Measurements from ENCODE around the gene VPS33B. TPM values are rescaled to one million over a fixed set of nuclear protein-coding genes. Genes with fewer than 3 reads are reported as not detected.

The VPS33B gene
- total RNA-seq, 4 donors from 2014 or later = 3.3 to 7.7 (median 4.3) TPM

DNA sequence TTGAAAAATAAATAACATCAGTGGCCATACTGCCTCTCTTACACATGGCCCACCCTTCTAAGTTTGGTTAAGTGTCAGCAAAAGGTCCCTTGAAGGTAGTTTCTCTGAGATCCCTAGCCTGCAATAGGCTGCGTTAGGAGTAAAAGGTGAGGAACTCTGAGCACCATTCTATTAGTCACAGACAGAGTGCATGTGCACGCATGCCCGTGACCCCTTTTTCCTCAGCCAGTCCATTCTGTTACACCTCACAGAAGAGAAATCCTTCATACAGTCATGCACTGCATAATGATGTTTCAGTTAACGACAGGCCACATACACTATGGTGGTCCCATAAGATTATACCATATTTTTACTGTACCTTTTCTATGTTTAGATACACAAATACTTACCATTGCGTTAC, 55.2 kb downstream of the VPS33B start:
- no peak for DNase-seq
- Histone ChIP-seq H3K36me3 (peaks cover 0 to 17% of the 10 kb centered on the region in 2 donors), H3K27ac (no peak overlapping the region), H3K4me3 (no peak overlapping the region), H3K27me3 (no peaks in the 10 kb centered on the region), H3K9me3 (no peaks in the 10 kb centered on the region), H3K4me1 (no peaks in the 10 kb centered on the region)
- intact Hi-C loops (cut with DNase I; ENCODE audit: low total_unique reads) (no loop called here), in situ Hi-C loops (cut with MboI; ENCODE audit: low sequenced_read_pairs in 4 of 4) (loop anchor here in 3 of 4 donors (5.0 to 25.0 kb wide), 2 partner anchors 50 to 295 kb away; no protein-coding TSS in a partner anchor)
- TF ChIP-seq POLR2A (IDR thresholded peaks at IDR 0.05) = no peak
- TF ChIP-seq, protein P1, sequence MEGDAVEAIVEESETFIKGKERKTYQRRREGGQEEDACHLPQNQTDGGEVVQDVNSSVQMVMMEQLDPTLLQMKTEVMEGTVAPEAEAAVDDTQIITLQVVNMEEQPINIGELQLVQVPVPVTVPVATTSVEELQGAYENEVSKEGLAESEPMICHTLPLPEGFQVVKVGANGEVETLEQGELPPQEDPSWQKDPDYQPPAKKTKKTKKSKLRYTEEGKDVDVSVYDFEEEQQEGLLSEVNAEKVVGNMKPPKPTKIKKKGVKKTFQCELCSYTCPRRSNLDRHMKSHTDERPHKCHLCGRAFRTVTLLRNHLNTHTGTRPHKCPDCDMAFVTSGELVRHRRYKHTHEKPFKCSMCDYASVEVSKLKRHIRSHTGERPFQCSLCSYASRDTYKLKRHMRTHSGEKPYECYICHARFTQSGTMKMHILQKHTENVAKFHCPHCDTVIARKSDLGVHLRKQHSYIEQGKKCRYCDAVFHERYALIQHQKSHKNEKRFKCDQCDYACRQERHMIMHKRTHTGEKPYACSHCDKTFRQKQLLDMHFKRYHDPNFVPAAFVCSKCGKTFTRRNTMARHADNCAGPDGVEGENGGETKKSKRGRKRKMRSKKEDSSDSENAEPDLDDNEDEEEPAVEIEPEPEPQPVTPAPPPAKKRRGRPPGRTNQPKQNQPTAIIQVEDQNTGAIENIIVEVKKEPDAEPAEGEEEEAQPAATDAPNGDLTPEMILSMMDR (IDR thresholded peaks at IDR 0.05 in 4 of 5, conservative IDR thresholded peaks at IDR 0.05 in 1 of 5) = no peak
- ATAC-seq = no peak

DNA sequence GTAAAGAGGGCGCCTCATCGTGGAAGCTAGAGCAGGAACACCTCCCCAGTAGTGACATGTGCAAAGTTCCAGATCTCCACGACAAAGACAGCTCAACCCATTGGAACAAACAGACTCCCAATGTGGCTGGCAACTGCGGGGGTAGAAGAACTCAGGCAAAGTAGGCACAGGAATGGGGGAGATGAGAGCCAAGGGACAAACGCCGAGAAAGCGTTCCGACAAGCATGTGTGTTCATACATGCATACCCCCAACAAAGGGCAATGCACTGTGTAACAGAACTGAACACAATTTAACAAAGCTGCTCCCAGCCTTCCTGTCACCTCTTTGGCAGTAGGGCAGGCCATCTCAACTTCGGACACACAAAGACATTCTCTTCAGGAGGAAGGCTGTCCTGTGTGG, 56.1 kb downstream of the VPS33B start:
- in situ Hi-C loops (cut with MboI; ENCODE audit: low sequenced_read_pairs in 4 of 4) = loop anchor here in 3 of 4 donors (5.0 to 25.0 kb wide), 2 partner anchors 51 to 296 kb away; no protein-coding TSS in a partner anchor
- Histone ChIP-seq H3K27me3 (no peaks in the 10 kb centered on the region), H3K27ac (no peak overlapping the region), H3K4me1 (no peaks in the 10 kb centered on the region), H3K36me3 (peaks cover 0 to 17% of the 10 kb centered on the region in 2 donors), H3K9me3 (no peaks in the 10 kb centered on the region), H3K4me3 (no peak overlapping the region)
- no peak for ATAC-seq
- no peak for TF ChIP-seq POLR2A (IDR thresholded peaks at IDR 0.05)
- TF ChIP-seq, protein P1 (IDR thresholded peaks at IDR 0.05 in 4 of 5, conservative IDR thresholded peaks at IDR 0.05 in 1 of 5) = no peak
- no peak for DNase-seq
- intact Hi-C loops (cut with DNase I; ENCODE audit: low total_unique reads) = no loop called here

DNA sequence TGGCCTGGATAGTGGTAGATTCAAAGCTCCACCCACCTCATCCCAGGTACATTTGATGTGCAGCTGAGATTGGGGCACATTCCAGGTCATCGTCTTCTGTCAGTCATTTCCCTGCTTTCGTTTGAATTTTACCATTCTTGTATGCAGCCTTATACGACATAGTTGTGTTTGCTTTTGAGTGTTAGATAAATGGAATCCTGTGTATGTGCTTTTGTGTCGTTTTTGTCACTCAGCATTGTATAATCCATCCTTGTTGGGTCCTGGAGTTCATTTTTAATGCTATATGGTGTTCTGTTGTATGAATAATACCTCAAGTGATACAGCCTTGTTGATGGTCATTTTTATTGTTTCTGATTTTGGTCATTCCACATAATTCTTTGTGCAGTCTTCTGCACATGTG, 60.4 kb downstream of the VPS33B start:
- Histone ChIP-seq H3K27ac (no peak overlapping the region), H3K4me3 (no peak overlapping the region), H3K9me3 (no peaks in the 10 kb centered on the region), H3K27me3 (no peaks in the 10 kb centered on the region), H3K36me3 (peaks cover 0 to 17% of the 10 kb centered on the region in 2 donors), H3K4me1 (peaks cover 17 to 24% of the 10 kb centered on the region in 2 donors)
- intact Hi-C loops (cut with DNase I; ENCODE audit: low total_unique reads) = no loop called here
- ATAC-seq = no peak
- TF ChIP-seq, protein P1 (IDR thresholded peaks at IDR 0.05 in 4 of 5, conservative IDR thresholded peaks at IDR 0.05 in 1 of 5) = no peak
- TF ChIP-seq POLR2A (IDR thresholded peaks at IDR 0.05) = no peak
- no peak for DNase-seq
- in situ Hi-C loops (cut with MboI; ENCODE audit: low sequenced_read_pairs in 4 of 4) = loop anchor here in 2 of 4 donors (25.0 kb wide), 1 partner anchor 300 kb away; no protein-coding TSS in a partner anchor

DNA sequence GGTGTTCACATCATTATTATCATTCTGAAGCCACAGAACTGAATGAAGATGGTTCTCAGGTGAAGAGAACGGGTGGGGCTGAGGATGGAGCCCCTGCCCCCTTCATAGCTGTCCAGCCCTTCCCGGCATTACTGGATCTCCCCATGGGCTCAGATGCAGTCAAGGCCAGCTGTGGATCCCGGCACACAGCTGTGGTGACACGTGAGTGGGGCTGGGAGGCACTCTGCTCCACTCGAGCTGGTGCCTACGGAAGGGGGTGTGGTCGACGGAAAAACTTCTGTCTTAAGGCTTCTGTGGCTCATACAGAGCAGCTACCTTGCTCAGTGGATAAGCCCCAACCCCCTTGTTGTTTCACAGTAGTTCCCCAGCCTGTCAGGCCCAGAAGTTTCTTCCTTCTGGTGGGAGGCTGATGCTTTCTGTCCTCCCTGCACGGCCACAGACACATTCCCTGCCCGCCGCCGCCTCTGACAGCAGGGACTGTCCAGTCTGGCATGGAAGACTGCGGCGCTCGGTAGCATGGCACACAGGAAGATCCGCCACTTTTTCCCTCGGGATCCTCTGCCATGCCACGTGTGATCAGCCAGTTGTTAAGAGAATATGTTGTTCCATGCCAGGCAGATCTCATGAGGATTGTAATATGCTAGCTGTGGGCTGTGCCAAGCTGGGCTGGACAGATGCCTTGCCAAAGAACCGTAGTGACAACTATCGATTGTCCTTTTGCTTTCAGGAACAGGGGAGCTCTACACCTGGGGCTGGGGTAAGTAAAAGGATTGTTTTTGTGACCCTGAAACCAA, 61.9 kb downstream of the VPS33B start:
- DNase-seq (no peak), ATAC-seq (peak in 1 of 2 donors; percentile 19)
- H3K4me3 ChIP-seq = no peak overlapping the region
- H3K27ac ChIP-seq = peak overlapping the region; percentile 60 to 70 (median 64)
- no peaks in the 10 kb centered on the region for H3K27me3 ChIP-seq
- intact Hi-C loops (cut with DNase I; ENCODE audit: low total_unique reads) (no loop called here), in situ Hi-C loops (cut with MboI; ENCODE audit: low sequenced_read_pairs in 4 of 4) (loop anchor here in 2 of 4 donors (25.0 kb wide), 1 partner anchor 302 kb away; no protein-coding TSS in a partner anchor)
- H3K4me1 ChIP-seq = peaks cover 26 to 34% of the 10 kb centered on the region in 2 donors
- H3K9me3 ChIP-seq = no peaks in the 10 kb centered on the region
- peaks cover 0 to 17% of the 10 kb centered on the region in 2 donors for H3K36me3 ChIP-seq
- TF ChIP-seq, protein P1 (IDR thresholded peaks at IDR 0.05 in 4 of 5, conservative IDR thresholded peaks at IDR 0.05 in 1 of 5) = no peak
- TF ChIP-seq POLR2A (IDR thresholded peaks at IDR 0.05) = no peak
